Stimulated activated CD4-positive, alpha-beta T cell treated with anti-CD3 and anti-CD28 coated beads, Interleukin-2, amount 100 ng/mL, for 48 hours (primary cell): Measurements from ENCODE around the gene BIRC7.

ENCODE experiments used
- DNase-seq, 2 donors: peaks; one replicate each; pipeline ENCODE4 v3.0.0-alpha.2; 2020

The BIRC7 gene

DNA sequence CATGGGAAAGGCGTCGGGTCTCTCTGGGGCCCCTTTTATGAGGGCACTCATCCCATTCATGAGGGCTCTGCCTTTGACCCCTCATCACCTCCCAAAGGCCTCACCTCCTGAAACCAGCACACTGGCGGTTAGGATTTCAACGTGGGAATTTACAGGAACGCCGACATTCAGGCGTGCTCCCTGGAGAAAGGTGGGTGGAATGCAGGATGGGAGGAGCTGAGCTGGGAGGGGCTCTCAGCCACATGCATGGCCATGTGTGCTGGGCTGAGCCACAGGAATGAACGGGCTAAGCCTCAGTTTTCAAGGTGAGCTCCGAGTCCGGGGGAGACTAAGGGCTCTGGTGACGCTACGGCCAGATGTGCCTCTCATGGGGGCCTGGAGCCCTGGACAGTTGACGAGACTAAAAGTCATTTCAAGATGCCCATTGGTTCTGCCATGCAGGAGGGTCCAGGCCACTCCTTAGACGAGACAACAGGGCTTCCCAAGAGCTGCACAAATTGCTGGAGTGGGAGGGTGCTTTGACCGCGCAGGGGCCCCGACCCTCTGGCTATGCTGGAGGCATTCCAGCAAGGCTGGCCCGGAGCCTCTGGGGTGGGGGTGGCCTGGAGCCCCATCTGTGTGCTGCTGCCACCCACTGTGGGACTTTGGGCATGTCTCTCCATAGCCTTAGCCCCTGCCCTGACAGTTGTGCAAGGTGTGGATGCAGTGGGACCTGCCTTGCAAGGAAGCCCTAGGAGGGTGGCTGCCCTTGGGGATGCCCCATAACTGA is 33.1 kb downstream of the BIRC7 start:
- no peak for DNase-seq

DNA sequence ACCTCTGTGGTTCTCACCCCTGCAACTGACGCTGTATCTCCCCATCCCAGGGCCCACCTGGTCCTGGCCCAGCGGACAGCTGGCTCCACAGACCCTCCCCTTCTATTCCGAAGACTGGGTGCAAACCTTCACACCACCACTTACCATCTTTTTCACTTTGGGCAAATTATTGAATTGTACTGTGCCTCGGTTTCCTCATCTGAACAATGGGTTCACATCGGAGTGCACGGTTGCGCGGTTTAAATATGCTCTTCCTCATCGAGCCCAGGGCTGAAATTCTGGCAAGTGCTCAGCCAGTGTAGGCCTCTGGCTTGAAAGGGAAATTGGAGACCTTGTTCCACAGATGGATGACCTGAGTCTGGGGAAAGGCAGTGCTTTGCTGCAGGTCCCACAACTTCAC is 34.0 kb downstream of the BIRC7 start:
- no peak for DNase-seq

DNA sequence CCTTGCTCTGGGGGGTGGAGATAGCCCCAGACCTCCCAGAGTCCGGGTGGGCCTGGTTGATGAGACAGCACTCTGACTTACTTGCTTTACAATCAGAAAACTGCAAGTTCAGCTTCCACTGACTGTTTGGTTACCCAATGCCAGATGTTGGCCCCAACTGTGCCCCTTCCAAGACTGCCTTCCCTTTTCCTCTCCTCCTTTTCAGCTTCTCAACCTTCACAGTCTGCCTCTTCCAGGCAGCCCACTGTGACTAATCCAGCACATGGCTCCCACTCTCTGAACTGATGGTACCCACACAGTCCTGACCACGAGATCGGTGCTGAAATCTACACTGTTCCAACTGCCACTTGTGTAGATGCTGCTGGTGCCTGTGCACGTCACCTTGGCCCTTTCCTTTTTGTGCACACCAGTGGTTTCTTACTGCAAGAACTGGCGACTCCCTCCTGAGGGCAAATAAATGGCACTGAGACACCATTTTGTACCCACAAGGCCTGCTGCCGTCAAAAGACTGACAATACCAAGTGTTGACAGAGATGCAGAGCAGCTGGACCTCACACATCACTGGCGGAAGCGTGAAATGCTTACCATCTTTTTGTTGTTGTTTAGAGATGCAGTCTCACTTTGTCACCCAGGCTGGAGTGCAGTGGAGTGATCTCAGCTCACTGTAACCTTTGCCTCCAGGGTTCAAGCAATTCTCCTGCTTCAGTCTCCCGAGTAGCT is 35.1 kb downstream of the BIRC7 start:
- DNase-seq = no peak

DNA sequence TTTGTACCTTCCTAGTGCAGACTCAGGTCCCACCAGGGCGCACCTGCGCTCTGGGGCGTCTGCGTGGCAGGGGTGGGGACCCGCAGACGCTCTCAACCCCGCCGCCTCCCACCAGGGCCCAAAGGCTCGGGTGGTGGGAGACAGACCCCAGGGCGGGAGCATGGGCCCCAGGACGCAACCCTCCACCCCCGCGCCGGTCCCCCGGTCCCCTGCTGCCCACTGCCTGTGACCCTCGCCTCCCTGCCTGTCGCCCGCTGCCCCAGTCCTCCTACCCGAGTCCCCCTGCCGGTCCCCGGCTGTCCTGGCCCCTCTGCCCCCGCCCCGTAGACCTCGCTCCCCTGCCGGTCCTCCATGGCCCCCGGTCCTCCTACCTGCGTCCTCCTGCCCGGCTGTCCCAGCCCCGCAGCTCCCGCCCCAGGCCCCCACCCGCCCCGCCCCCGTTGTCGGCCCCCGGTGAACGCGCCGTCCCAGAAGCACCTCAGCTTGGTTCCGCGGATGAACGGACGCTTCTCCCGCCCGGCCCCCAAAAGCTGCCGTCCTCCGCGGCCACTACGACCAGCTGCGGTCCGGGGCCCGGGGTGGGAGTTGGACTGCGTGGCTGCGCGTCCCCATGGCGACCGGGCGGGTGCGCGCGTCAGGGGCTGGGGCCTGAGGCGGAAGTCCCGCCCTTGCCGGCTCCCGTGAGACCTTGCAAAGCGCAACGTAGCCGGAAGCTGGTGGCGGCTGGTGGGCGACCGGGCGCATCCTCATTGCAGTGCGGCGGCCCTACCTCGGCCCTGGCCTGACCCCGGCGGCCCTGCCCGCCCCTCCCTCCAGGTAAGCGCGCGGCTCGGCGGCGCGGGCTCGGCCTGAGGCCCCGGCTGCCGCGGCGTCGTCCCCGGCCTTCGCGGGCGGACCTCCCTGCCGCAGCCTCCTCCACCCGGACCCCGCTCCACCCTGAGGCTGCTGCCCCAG is 36.7 kb downstream of the BIRC7 start, which contains the start of gene ARFGAP1:
Gene ARFGAP1, plus strand, starts transcription at position 709 of the 954 bp plus-strand sequence. CDS start 2,768 bp downstream, outside the sequence.
- peak; percentile 80 to 84 for DNase-seq

DNA sequence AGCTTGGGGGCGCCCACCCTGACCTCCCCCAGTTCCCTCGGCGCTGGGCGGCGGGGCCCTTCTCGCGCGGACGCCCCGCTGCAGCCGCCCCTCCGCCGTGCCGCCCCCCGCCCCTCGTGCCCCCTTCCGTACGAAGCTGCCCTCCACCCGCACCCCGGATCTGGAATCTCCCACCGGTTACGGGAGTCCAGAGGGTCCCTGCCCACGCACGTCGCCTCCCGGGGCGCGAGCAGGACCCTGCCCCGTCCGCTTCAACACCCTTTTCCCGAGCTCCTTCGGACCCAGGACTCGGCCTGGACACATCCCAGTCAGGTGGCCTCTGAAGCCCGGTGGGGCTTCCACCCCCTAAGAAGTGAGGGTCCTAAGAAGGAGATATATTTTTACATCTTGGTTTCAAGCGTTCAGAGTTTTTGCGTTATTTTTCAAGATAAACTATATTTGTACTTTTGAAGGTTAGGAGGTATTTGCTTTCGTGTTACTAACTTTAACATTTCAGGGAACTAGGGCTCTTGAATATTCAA is 37.4 kb downstream of the BIRC7 start:
- DNase-seq = no peak

DNA sequence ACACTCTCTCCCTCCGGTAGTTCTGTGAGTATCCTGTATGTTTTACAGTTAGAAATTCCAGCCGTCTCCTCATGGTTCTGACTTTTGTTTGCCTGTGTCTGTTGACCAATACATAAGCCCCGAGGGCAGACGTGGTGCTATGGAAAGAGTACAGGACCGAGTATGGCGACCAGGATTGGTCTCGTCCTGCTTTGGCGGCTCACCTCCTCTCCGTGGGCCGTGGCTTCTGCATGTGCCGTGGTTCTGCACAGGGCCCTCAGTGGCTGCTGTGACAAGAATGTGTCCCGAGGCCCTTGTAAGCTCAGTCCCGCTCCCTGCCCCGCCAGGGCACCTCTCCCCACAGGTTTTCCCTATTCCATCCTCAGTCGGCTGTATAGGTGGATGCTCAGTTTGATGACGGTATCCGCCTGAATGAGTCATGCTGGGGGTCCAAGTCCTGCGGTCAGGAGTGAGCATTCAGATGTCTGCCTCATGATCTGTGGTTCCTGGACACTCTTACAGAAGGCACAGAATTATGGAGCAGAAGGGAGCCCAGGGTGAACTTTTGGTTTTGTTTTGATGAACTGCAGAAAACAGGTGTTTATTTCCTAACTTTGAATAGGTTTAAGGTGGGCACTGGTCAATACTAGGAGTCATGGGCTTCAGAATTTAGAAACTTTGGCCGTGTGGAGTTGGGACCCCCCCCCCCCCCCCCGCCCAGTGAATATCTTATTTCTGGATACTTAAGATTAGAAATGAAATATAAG is 38.1 kb downstream of the BIRC7 start:
- no peak for DNase-seq

DNA sequence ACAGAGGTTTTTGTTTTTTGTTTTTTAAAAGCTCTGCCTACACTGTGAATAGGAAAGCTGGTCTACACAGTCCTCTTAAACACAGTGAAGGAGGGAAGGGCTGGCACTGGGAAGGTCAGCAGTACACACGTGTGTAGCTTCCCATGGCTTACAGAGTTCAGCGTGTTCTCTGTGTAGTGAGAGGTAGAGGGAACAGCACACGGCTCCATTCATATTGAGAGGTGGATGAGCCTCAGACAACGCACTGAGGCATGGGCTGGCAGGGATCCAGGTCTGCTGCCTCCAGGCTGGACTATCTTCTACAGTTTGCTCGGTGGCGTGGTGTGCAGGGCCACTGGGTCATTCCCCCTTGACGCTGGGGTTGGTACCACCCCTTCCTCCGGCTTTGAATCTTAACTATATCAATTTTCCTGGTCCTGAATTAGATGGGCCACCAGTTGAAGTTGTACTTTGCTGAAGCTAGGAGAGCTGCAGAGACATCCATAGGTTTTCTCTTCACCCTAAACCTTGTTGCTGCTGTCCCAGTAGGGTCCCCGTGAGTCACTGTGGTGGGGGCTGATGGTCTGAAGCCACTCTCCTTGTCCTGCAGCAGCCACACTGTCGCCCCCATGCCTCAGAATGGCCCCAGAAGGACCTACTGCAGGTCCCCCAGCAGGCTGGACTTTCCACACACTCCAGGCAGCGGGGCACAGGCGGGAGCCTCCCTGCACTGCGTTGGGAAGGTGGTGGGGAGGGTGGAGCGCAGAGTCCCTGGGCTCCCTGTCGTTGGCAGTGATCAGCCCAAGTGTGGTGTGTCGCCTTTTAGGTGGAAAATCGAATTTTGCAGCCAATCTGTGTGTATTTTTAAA is 38.9 kb downstream of the BIRC7 start:
- no peak for DNase-seq

DNA sequence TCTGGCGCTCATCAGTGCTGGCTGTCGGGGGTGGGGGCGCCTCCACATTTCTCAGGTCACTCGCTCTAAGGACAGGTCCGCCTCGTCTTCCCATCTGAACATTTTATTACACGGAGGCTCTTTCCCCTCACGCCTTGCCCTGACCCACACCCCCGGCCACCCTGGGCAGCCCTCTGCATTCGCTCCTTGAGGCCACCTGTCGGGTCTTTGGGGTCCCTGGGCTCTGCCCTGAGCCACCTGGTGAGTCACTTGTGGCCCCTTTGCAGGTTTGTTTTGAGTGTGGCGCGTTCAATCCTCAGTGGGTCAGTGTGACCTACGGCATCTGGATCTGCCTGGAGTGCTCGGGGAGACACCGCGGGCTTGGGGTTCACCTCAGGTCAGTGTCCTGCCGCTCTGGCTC is 40.1 kb downstream of the BIRC7 start:
- no peak for DNase-seq

DNA sequence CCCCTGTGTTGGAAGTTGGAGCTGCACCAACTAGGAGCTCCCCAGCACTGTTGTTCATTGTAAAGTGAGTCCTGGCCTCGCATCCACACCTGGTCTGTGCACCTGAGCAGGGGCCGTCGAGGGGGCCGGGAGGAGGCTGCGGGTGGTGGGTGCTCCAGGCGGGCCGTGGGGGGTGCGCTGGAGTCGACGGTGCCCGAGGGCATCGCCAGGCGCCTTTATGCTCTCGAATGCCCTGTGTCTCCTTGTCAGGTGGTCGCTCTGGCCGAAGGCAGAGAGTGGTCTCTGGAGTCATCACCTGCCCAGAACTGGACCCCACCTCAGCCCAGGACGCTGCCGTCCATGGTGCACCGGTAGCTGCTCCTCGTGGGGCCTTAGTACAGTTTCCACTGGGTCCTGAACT is 41.3 kb downstream of the BIRC7 start:
- no peak for DNase-seq

DNA sequence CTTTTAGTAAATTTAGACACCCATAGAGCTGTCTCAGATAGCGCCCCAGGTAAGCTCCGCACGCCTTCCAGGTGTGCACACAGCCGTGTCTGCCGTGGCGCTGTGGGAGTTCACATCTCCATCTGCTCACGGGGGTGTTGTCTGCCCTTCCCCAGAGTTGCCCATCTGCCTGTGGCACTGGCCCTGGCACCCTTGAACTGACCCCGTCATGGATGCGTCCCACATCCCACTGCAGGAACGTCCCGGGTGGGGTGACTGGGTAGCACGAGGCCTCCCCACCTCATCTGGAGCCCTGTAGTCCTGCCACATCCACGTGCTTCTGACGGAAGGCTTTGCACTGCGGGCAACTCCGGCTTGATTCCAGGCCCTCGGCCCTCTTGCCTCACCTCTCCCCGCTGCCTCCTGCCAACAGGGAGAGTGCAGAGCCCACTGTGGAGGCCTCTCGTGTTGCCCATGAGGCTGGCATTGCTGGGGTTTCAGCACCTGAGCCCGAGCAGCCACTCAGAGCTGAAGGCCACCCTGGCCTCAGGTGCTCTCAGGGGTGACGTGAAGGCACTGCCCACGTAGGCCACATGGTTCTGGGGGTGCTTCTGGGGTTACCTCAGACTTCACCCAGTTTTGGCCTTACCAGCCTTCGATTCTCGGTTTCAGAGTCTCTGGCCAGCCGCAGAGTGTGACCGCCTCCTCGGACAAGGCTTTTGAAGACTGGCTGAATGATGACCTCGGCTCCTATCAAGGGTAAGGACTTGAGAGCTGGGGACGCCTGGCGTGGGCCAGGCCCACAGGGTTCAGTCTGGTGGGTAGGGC is 42.0 kb downstream of the BIRC7 start:
- no peak for DNase-seq

DNA sequence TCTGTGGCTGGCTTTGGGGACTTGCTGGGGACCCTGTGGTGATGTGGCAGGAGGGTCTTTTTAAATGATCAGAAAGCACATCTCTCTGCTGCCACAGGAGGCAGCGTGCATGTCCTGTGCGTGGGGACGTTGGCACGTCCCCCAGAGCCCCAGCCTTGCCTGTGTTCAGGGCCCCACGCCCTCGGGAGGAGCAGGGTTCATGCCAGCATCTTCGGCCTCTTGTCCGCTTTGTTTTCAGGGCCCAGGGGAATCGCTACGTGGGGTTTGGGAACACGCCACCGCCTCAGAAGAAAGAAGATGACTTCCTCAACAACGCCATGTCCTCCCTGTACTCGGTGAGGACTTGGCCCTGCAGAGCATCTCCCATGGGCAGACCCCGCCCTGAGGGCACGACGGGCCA is 43.0 kb downstream of the BIRC7 start:
- no peak for DNase-seq

DNA sequence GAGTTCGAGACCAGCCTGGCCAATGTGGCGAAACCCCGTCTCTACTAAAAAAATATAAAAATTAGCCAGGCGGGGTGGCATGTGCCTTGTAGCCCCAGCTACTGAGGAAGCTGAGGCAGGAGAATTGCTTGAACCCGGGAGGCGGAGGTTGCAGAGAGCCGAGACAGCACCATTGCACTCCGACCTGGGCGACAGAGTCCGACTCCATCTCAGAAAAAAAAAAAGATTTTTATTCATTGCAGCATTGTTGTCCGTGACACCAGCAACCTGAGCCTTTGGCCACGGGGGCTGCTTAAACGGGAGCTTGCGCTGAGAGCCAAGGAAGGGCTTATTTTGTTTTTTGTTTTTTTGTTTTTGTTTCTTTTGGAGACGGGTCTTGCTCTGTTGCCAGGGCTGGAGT is 44.2 kb downstream of the BIRC7 start:
- DNase-seq = no peak

DNA sequence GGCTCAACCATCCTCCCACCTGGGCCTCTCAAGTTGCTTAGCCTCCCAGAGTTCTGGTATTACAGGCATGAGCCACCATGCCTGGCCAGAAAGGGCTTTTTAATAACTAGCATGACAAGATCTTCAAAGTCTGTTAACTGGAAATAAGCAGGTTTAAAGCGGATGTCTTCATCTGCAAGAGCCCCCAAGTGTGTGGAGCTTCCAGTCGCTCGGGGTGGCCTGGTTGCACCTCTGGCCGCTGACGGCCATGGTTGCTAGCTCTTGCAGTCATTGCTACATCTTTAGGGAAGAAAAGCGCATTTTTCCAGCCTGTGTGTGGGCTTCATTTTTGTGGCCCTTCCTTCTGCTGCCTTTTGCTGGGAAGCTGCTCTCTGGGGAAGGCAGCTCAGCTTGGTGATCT is 44.7 kb downstream of the BIRC7 start:
- DNase-seq = no peak

DNA sequence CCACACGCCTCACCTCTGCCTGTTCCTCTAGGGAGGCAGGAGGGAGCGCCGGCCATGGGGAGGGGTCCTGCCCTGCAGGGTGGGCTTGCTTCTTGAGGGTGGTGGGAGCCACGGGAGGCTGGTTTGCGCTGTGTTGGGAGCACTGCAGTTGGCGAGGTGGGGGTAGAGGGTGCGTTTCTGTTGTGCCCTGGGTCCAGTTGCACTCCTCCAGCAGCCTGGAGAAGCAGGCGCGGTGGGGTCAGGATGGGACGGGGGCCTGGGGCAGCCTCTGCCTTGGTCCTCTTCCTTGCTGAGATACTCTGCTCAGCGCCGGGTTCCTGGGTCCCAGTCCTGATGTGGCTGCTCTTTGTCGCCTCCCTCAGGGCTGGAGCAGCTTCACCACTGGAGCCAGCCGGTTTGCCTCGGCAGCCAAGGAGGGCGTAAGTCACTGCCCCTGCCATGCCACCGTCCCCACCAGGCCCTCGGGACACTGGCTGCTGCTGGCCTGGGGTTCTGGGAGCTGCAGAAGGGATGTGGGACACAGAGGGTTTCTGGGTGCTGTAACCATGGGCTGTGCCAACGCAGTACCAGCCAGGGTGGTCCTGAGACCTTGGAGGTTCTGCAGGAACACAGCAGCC is 45.3 kb downstream of the BIRC7 start:
- DNase-seq = no peak

DNA sequence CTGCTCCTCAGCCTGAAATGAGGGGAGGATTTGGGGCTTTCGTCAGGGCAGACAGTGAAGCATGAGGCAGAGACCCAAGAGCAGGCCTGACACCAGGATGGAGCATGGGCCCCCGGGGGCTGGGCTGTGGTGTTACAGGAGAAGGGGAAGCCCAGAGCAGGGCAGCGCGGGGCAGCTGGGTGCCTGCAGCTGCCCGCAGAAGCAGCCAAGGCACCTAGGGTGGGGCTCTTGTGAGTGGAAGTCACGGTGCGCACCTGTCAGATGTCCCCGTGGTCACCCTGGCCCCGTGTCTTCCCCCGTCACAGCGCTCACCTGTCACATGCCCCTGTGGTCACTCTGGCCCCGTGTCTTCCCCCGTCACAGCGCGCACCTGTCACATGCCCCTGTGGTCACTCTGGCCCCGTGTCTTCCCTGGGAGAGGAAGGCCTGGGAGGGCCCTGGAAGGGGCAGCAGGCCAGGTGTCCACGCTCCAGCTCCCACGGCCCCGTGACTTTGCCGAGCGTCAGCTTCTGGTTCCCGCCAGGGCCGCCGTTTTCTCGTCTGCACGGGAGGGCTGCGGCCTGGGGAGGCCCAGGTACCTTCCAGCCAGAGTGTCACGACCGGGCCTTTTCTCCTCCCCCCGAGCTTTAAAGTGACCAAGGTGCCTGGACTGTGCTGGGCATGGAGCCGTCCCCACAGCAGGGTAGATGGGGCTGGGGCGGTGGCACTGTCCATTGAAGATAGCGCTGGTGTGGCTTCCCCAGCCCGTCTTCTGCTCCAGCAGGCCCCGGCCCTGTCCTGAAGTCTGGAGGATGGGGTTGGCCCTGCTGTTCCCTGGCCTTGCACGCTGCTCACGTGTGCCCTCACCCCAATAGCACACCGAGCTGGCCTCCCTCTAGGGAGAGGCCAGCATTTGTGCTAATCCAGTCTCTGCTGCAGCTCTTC is 46.3 kb downstream of the BIRC7 start:
- no peak for DNase-seq

DNA sequence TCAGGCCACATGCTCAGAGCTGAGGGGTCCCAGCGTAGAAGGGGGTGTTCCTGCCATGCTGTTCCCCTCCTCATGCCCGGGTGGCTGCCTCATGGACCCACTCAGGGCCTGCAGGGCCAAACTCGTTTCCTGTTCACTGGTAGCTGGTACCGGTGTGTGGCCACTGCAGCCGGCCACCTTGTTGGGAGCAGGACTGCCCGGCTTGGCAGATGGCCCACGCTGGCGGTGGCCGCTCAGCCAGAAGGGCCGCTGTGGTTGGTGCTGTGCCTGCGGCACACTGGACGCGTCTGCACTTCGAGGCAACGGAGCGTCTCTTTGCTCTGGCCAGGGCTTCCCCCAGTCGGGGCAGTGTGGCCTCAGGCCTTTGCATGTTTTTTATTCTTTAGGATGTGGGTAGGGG is 47.2 kb downstream of the BIRC7 start:
- no peak for DNase-seq

DNA sequence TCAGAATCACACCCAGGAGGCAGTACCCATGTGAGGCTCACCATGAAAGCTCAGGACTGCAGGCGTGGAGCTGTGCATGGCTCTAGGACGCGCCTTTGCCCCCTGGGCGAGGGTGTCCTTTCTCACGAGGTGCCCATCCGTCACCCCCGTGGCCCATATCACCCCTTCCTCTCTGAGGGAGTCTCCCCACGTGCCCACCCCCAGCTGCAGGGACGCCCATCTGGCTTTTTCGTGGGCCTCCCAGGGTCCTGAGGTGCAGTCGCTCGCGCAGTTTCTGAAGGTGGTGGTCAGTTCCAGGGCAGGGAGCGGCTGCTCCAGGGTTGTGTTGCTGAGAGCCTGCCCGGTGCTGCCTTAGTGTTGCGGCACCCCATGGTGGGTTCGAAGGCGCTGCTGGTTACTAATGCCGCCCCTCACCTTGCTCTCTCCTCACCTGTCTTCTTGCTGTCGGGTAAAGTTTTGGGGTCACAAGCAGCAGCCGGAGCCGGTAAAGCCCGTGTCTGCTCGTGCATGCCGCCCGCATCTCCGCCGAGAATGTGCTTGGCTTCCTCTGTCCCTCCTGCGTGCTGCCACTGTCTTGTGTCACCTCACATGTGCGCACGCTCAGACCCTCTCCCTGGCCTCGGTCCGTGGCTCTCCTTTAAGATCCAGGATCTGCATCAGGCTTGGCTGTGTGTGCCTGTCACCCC is 47.8 kb downstream of the BIRC7 start:
- no peak for DNase-seq

DNA sequence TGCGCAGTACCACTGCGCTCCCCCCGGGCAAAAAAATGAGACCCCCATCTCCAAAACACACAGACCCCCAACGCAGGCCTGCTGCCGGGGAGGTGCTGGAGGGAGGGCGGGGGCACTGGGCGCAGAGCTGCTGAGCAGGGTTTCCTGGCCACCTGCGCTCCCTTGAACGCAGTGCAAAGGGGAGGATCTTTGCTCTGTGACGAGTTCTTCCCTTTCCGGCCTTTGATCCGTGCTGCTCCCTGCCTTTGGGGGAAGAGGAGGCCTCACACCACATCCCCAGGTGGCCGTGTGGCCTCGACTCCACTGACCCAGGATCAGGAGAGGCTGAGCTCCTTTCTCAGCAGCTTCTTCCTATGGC is 48.4 kb downstream of the BIRC7 start:
- no peak for DNase-seq
